GM04503 (cell line): Measurements from ENCODE around the gene VAPA.

Experiments used
- DNase-seq: peaks from one replicate; pipeline ENCODE4 v3.0.0-alpha.2; 2012; ENCODE audit warnings: low read depth

VAPA gene

DNA sequence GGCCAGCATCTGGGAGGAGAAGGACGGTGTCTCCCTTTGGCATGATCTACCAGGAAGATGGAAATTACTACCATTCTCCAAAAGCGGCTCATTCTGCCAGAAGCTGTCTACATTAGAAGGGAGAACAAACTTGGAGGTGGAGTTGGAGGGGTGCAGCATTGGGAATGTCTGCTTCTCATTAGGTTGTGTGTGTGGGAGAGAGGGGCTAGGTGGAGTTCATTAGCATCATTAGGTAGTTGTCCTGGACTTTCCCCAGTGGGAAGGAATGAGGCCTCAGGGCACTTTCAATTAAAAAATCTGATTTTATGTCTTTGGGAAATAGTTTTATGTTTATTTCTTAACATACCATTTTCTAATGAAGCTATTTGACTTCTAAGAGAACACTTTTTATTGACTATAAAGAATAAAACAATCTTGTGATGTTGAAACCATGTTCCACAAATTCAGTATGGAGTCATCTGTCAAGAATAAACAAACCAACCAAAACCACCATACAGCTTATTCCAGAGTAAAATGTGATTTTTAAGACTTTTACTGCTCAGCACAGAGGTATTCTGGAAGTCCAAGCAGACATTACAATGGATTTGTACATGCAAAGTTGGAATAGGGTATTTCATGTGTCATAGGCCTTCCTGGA lies 60.6 kb downstream of the VAPA start:
- no peak for DNase-seq

DNA sequence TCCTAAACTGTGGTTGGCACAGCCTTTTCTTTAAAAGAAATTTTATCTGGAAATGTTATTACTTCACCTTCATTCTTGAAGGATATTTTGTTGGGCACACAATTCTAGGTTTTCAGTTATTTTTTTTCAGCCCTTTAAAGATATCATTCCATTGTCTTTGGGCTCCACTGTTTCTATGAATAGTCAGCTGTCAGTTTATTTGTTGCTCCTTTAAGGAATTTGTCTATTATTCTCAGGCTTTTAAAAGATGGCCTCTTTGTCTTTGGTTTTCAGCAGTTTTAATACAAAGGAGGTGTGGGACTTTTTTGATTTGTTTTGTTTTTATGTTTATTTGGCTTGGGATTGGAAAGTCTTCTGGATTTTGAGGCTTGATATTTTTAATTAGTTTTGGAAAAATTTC lies 61.8 kb downstream of the VAPA start:
- no peak for DNase-seq

DNA sequence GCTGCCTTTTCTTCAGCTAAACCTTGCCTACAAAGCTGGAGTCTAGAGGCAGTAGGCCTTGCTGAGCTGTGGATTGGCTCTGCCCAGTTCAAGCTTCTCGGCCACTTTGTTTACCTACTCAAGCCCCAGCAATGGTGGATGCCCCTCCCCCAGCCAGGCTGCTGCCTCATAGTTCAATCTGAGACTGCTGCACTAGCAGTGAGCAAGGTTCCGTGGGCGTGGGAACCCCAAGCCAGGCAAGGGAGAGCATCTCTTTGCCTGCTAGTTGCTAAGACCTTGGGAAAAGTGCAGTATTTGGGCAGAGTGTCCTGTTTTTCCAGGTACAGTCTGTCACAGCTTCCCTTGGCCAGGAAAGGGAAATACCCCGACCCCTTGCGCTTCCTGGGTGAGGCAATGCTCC lies 68.9 kb downstream of the VAPA start:
- no peak for DNase-seq

DNA sequence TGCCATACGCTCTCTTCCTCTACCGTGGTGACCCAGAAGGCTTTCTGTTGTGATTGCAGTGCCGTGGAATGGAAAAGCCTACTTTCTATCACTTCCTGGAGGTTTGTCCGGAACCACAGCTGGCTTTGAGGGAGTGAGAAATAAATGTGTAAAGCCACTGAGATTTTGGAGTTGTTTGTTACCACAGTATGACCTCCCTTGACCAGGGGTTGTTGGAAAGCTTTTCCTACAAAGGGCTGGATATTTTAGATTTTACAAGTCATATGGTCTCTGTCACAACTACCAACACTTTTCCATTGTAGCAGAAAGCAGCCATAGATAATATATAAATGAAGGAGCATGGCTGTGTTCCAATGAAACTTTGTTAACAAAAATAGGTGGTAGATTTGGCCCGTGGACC lies 70.3 kb downstream of the VAPA start:
- no peak for DNase-seq

DNA sequence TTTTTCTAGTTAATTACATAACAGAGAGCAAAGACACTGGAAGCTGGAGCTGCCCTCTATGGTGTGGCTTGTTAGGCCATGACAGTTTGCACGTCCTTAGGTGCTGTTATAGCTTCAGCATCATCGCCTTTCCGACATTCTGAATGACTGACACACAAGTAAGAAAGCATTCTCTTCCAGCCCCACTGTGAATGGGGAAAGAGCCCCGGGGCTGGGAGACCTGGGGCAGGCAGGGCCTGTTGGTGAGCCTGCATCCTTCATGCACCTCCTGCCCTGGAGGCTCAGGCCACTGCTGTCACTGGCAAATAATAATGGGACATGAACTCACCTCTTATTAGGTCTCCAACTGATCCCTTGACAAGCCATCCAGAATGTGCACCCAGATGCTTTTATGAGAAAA lies 71.8 kb downstream of the VAPA start:
- DNase-seq = no peak

DNA sequence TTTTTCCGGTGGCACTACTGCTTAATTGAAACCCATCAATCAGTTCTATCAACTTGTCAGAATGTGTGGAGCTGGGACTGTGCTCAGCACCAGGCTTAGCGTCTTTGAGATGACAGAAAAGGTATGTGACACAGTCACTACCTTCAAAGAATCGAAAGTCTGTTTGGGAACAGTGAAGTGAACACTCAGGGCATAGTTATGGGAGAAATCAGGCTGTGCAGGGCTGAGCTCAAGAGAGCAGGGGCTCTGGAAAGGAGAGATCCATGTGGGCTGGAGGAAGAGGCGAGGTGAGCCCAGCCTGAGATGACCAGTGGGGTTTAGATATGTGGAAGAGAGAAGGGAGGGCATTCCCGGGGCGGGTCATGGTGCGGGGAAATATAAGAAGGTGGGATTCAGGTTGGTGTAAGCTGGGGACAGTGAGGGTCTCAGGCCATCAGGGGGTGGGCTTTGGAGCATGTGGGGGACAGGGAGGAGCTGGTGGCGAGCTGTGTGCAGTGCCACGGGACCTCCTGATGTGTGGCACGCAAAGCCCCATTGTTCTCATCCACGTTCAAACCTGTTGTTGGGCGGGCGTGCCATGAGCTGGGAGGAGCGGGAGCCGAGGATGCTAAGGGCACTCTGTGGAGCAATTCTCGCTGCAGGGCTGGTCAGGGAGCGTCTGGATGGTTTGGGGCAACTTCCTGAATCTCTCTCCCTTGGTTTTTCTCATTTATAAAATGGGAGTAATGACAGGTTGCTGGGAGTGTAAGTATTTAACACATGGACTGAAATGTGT lies 72.5 kb downstream of the VAPA start:
- no peak for DNase-seq

DNA sequence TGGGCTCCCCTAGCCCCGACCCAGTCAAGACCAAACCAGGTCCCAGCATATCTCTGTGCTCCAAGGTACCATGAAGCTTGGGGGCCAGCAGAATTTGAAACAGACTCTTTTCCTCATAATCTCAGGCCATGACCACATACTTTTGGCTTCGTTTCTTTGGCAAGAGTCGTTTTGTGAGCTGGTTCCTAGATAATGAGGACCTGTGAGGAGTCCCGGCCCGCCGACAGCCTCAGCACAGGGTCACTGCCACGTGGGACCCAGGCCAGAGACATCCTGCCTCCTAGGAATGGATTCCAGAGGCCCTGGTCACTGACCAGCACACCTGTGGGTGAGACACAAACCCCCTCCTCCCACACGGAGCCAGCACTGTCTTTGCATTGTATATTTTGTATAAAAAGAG lies 73.5 kb downstream of the VAPA start:
- DNase-seq = no peak

DNA sequence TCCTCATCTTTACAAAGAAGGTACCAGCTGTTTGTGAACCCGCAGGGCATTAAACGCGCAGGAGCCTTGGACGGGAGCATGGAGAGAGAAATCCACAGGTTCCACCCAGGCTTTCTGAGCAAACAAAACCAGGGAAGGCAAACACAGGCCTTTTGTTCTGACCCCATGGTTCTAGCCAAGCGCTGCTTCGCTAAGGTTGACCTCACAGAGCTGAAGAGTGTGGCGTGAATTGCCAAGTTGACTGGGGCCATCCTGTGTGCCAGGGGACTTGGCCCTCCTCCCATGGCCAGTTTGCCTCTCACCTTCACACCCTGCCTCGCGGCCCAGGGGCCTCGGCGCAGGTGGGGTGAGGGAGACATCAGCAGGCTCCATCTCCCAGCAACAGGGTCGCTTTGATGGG lies 74.1 kb downstream of the VAPA start:
- DNase-seq = no peak

DNA sequence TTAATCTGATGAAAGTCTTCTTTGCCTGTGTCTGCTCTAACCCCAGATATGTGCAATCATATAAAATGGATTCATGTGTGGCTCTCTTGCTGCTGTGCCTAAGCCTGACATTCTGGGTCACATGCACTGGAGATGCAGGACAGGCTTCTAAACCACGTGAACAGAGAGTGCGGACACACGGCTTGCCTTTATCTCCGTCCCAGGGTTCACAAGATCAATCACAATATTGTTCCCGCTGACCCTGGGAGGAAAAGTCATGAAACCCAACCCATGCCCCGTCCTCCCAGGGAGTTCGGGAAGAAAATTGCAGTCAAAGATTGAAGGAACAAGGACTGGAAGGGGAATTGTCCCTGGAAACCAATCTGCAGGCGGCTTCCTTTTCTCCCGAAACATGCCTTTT lies 74.8 kb downstream of the VAPA start:
- no peak for DNase-seq

DNA sequence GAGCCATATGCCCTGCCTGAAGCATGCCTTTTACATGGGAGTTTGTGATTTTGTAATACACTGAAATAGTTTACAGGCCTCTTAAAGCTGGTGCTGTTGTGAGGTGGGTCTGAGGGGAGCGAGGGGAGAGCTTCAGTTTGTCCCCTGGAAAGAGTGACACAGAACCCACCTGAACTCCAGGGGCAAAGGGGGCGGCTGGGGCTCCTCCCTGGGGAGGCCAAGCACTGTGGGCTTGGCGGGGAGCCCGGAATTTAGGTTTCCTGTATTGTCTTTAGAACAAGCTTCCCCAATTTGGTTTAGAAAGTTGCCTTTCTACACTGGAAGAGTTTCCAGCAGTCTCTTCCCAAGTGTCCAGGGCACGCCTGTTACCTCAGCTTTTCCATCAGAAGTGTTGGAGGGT lies 75.7 kb downstream of the VAPA start:
- DNase-seq = no peak

DNA sequence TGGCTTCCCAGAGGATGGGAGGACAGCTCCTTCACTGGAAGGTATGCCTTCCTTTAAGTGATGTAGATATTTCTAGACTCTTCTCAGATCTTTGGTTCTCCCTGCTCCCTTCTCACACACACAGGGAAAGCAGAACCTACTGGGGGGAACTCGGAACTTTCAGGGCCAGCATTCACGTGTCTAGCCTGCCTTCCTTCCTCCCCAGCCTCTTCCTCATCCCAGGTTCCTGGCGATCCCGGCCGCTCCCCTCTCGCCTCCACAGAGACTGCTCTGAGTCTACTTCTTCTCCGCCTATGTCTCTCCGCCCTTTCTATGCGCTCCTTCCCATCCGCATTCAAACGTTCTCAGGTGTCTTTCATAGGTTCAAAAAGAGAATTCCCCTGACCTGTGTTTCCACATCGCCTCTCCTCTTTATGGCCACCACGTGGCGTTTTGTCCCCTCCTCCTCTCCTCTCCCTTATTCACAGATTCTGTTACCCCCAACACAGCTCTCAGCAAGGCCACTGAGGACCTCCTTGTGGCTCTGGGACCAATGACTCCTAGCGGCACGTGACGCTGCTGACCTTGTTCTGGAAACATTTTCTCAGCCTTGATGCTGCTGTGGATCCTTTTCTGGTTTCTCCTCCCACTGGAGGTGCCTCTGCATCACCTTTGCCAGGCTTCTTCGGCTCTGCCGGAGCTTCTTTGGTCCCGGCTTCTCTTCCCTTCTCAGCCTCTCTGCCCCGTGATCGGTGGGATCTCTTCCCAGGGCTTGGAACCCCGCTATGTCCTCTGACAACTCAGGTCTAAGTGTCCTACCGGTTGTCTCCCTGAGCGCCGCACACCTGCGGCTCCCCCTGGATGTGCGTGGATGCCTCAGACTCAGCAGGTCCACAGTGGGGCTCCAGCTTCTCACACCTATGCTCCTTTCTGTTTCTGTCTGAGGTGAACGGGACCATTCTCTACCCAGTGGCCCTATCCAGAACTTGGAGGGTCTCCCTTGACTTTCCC lies 77.5 kb downstream of the VAPA start:
- no peak for DNase-seq

DNA sequence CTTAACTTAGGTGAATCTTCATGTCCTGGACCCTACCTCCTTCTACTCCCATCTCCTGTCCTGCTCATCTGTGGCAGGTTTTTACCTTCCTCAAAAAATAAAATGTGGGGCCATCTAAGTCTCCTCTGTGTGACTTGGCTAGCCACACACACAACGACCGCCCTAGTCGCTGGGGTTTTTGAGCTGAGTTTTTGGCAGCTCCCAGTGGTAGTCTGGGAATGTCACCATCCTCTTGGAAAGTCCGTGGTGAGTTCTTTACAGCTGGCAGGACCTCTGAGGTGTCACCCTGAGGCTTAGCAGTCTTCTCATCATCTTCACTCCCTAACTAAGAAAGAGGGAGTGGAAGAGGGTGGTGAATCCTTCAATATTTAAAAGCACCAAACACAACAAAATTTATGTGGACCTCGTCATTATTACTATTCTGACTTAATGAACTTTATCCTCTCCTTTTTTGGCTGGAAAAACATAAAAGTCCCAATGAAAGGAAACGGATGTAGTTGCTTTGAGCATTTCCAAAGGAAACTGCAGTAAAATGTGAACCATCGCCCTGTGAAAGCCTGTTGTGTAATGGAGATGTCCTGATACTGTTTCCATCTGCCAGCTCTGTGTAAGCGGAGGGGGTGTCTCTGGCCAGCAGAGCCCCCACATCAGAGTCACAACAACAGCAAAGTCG lies 78.6 kb downstream of the VAPA start:
- no peak for DNase-seq

DNA sequence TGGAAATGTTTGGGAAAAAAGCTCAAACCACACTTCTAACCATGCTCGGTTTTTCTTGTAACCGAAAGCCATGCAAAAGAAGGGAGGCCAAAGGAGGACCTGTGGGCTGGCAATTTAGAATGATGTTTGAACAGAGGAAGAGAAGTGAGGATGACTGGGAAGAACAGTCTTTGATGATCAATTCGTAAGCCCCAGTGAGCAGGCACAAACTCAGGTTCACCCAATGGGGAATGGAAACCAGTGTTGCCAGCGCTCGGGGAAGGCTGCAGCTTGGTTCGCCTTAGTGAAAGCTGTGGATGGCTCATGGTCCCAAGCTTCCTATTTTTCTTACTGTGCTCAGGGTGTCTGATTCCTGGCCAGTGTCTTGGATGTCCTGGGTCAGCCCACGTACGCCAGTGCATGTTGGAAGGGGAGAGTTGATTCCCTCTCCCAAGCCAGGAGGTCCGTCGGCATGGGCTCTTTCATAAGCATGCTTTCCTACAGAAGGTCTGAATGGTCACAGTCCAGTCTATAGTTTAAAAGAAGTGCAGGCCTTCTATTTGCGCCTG lies 79.2 kb downstream of the VAPA start:
- DNase-seq = no peak

DNA sequence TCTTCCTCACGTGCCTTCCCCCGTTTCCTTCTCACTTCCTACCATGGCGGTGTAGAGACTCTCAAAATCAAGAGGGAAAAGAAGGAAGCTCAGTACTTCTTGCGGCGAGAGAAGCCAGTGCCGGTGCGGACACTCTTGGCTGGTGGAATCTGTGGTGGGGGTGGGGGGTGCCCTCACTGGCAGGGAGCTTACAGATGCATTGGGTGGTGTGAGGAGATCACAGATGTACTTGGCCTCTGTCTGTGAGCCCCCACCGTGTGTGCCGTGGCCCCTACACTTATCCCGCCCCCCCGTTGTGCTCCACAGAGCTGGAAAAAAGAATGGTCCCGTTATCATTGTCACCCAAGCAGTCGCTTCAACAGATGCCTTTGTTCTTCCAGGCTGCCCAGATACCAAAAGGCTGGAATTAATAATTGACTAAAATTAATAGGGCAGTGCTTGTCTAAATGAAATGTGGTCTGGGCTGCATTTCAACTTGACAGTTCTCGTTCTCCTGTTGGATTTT lies 79.8 kb downstream of the VAPA start:
- no peak for DNase-seq

DNA sequence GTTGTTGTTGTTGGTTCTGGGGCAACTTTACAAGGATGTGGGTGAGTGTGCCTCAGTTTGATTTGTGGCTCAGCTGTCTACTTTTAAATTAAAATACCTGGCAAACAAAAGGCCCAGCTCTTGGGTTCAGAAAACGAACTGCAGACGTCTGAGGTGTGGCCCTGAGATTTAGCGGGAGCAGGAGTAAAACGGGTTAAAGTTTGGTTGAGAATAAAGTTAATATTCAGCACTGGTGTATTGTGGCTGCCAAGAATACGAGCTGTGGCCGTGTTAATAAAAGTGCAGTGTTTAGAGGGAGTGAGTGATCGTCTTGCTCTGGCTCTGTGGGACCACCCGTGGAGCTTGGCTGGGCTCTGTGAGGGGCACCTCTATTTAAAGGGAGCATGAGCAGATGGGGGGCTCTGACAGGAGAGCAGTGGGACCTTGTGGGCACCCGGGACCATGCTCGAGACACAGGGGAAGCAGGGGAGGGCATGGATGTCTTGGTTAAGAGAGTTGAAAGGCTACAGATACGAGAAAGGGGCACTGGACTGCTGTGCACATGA lies 80.3 kb downstream of the VAPA start:
- DNase-seq = no peak

DNA sequence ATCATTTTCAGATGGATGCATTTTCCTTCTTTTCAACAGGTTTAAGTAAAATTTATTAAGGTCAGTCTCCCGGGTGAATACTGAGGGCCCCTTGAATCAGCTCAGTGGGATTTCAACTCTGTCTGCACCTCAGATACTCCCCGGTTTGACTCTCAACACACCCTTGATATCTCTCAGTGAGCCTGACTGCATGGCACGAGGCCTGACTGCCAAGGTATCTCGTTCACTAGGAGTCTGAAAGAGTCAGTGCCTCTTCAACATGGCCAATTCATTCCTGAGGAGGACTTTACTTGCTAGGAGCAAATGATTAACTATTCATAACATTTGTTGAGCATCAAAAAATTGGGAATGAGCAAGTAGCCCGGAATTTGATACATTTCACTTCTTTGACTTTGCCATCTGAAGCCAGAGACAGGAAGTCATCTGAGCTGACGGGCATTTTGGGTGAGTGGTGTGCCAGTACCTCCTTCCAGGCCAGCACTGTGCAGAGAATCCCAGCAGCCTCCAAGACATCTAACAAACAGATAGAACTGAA lies 81.0 kb downstream of the VAPA start:
- no peak for DNase-seq

DNA sequence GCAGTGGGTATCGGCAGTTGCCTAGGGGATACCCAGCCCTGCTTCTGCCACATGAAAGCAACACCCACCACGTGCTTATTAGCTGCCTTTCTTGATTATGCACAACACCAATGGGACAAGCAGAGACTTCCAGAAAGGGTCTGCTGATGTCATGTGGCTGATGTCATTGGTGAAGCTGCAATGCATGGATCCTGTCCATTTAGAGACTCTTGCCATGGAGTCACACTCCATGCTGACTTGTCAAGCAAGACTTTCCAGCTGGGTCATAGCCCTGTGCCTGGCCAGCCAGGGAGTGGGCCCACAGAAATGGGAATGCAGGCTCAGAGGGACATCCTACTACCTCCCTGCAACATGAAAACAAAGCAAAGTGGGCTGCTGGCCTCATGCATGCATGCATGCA lies 81.8 kb downstream of the VAPA start:
- DNase-seq = no peak

DNA sequence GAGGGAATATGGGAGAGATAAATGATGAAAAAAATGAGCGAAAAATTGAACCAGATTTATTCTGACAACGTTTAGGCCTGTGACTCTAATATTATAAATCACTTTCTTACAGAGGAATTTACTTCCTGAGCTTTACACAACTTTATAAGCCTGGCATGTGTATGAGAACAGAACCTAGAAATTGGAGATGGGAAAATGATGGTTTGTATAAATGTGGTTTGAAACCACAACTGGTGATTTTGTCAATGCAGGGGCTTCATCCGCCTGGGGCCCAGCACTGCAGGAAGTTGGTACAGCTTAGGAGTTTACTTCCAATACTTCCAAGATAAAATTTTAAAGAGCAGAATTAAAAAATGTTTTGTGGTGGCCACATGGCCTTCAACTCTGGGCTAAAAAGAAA lies 82.3 kb downstream of the VAPA start:
- no peak for DNase-seq

DNA sequence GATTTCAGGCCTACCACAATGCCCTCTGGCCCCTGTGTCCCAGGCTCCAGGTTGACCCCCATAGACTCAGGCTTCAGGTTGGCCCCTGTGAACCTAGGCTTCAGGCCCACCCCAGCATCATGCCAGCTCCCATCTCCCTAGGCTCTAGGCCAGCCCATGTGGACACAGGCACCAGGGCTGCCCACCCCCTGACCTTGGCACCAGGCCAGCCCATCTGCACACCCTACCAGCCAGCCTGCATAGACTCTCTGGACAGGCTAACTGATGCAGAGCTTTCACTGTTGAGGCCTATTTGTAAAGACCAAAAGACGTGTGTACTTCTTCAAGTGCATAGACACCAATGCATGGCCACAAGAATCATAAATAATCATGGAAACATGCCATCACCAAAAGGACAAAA lies 83.9 kb downstream of the VAPA start:
- no peak for DNase-seq

DNA sequence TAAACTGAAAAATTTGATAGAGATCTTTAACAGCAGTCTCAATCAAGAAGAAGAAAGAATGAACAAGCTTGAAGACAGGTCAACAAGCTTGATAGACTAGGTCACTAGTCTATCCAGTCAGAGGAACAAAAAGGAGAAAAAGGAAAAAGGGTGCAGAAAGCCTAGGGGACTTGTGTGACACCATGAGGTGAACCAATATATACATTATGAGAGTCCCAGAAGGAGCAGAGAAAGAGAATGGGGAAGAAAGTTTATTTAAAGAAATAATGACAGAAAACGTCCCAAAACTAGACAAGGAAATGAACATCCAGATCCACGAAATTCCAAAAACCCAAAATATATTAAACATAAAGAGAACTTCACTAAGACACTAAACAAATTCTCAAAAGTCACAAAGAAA lies 84.5 kb downstream of the VAPA start:
- DNase-seq = no peak

DNA sequence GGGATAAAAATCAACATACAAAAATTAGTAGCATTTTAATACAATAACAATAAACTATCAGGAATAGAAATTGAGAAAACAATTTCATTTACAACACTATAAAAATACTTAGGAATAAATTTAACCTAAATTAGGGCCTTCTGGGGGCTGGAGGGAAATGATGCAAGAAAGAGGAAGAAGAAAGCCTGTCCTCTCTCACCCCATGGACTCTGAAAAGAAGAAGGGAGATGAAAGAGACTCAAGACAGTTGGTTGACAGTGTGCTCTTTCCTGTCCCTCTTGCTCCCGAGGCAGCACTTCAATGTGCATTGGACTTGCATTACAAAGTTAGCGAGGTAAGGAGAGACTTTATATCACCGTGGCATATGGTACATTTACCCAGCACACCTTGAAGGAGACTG lies 88.5 kb downstream of the VAPA start:
- no peak for DNase-seq
